Activated CD4-positive, alpha-beta T cell treated with anti-CD3 and anti-CD28 coated beads for 24 hours (primary cell): ENCODE results near the gene CFAP119.
A peak's percentile ranks its signal among the peaks of the same experiment; 100 is the strongest.

Experiments used
- DNase-seq, 2 donors: peaks; one replicate each; pipeline ENCODE4 v3.0.0-alpha.2; 2020; ENCODE audit warnings: low read depth in 2 of 2

Gene CFAP119

GRCh38 chr16:30782486-30783279, 20.8 kb upstream of the CFAP119 start:
- no peak for DNase-seq

DNA sequence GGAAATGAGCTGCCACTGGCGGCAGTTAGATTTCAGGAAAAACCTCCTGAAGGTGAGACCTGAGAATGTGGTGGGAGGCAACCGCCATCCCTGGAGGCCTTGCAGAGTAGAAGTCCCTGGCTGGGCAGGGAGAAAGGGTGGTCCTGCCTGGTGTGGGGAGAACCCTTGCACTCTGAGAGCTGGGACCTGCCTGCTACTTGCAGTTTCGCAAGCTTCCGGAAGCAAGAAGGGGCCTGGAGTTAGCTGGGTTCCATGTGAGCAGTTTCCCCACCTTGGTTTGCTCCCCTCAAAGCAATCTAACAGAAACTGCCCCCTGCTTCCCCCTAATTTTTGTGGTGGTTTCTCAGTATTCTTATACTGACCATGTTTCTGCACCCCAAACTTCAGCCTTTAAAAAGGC, 18.7 kb upstream of the CFAP119 start:
- DNase-seq = no peak

DNA sequence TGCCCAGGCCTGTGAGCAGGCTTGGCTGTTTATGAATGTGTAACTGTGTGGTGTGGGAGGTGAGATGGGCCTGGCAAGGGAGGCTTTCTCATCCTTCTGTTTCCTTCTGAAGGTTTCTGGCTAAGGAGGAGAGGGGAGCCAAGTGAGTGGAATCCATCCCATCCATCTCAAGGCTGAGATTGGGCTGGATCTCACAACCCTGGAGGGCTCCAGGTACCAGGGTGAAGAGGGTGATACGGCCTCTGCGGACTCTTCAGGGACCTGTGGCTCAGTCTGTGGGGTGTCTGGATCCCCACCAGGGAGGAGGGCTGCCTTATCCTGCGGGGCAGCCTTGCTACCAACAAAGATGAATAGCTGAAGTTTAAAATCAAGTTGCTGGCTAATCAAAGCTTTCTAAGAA, 18.2 kb upstream of the CFAP119 start:
- DNase-seq = no peak

GRCh38 chr16:30779596-30779995, 17.7 kb upstream of the CFAP119 start:
- DNase-seq = no peak

GRCh38 chr16:30778549-30779244, 16.8 kb upstream of the CFAP119 start:
- no peak for DNase-seq

DNA sequence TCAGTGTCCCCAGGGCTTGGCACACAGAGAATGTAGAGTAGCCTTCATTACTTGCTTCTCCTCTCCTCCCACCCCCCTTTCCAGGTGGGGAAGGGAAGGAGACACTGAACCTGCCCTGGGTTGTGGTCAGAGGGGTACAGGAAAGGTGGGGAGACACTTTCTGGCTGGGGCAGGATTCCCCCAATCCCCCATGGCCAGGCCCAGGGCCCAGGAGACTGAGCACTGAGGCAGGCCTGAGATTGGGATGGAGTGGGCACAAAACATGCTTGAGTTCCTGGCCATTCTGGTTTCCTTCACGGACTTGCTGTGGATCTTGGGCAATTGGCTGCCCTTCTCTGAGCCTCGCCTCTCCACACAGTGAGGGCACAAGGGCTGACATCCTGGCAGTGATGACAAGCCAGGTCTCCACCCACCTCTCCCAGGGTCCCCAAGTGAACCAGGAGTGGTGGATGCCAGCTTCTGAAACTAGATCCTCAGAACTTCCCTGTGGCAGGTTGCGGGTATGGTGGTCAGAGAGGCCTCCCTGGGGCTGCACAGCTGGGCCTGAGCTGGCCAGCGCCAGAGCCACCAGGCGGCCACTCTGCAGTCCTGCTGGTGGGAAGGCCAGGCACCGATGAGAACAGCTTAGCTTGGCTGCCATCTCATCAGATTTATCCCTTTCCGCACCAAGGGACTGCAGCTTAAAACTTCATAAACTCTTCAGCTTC, 15.9 kb upstream of the CFAP119 start:
- DNase-seq = no peak

GRCh38 chr16:30775392-30776188, 13.7 kb upstream of the CFAP119 start:
- peak; percentile 46 to 50 for DNase-seq

DNA sequence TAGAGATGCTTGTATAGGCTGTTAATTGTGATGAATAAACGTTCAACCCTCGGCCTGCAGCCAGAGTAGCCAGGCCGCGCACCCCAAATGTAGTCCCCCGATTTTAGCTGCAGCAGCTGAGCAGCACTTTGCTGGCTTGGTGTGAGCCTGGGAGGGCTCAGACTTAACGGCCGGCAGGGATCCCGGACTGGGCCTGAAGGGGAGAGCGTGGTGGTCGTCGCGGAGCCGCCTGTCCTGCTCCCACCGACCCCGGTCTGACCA, 13.2 kb upstream of the CFAP119 start:
- DNase-seq = no peak

DNA sequence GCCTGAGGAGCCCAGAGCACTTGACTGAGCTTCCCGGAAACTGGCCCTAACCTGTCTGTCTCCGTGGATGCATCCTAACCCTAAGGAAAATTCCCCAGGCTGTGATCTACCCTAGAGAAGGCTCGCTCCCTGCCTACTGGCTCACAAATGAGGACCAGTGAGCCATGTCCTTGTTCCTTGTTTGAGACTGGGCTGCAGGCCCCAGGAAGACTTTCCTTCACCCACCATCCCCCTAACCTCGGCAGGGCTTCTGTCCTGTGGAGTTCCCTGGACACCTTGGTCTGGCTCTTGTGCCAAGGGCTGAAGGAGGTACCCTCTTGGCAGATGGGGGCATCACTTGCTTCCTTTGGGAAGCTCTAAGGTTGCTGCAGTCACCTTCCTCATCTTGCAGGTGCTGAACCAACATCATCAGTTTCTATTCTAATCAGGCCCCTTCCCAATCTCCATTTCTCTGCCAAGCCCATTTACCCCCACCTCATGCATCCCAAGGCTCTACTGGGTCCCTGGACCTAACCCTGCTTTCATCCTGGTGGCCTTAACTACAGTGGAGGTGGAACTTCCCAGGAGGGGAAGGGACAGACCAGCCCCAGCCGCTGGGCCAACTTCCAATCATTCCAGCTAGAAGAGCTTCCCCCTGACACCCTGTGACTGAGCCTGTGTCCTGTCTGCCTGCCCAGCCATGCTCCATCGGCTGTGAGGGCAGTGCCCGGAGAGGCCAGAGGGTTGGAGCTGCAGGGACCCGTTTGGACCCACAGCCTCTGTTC, 12.7 kb upstream of the CFAP119 start:
- DNase-seq = no peak

DNA sequence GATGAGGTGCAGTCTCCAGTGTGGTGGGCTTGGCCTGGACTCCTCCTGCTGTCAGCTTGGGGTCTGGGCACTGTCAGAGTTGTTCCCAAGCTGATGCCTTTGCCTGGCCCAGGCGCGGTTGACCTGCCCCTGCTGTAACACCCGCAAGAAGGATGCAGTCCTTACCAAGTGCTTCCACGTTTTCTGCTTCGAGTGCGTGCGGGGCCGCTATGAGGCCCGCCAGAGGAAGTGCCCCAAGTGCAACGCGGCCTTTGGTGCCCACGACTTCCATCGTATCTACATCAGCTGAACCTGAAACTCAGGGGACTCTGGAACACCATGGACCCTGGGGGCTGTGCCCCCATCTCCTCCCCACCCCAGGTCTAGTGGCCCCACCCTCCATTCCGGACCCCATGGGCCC, 12.0 kb upstream of the CFAP119 start:
- no peak for DNase-seq

DNA sequence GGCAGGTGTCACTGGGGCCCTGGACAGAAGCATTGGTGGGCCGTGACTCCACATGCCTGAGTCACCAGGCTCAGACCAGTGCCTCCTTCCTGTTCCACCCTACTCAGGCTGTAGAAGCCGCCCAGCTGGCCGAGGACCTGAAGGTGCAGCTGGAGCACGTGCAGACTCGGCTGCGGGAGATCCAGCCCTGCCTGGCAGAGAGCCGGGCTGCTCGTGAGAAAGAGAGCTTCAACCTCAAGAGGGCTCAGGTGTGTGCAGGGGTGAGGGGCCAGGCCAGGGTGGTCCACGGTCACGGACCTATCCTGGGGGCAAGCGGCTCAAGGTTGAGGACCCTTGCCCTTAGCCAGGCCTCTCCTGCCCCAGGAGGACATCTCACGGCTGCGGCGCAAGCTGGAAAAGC, 9.9 kb upstream of the CFAP119 start:
- DNase-seq = no peak

GRCh38 chr16:30769379-30770089, 7.7 kb upstream of the CFAP119 start:
- no peak for DNase-seq

- no peak for DNase-seq
These were observed 6.8 kb upstream of the CFAP119 start for GRCh38 chr16:30768583-30769181.

- DNase-seq = no peak
These were observed 6.1 kb upstream of the CFAP119 start for GRCh38 chr16:30767767-30768465.

DNA sequence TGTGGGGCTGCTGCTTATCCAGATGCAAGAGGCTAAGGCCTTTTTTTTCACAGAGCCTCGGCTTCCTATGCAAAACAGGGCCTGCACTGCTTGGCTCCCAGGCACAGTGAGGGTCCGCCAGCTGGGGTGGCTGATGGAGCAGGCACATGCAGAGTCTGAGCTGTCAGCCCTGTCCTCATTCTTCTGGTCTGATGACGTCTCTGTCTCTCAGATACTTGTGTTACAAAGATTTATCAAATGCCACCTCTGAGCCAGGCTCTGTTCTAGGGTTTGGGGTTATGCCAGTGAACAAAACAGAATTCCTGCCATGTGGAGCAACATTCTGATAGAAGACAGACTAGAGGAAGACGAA, 5.0 kb upstream of the CFAP119 start:
- DNase-seq = no peak

DNA sequence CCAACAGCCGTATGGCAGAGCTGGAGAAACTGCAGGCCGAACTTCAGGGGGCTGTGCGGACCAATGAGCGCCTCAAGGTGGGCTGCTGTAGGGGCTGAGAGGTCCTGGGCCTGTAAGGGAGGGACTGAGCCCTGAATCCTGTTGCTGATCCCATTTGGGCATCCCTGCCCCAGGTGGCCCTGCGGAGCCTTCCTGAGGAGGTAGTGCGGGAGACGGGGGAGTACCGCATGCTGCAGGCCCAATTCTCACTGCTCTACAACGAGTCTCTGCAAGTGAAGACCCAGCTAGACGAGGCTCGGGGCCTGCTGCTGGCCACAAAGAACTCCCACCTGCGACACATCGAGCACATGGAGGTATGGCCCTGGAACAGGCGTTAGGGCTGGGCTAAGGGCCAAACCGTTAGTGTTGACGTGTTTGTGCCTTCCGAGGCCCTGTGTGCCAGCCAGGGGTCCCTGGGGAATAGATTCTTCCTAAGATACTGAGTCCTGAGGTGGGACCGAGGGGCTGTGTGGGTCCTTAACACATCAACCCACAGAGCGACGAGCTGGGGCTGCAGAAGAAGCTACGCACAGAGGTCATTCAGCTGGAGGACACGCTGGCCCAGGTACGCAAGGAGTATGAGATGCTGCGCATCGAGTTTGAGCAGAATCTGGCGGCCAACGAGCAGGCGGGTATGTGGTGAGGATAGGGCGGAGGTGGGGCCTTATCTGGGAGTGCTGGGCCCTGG, 4.5 kb upstream of the CFAP119 start:
- no peak for DNase-seq

- no peak for DNase-seq
These were observed 3.1 kb upstream of the CFAP119 start for GRCh38 chr16:30764816-30765465.

GRCh38 chr16:30764086-30764485, 2.2 kb upstream of the CFAP119 start:
- DNase-seq = no peak
